Measurements from ENCODE around the gene SIGLEC14.

- TF ChIP-seq SMC3 (IDR thresholded peaks at IDR 0.05; ENCODE audit: low read depth, low read length) (no peak), TCF12 (IDR thresholded peaks at IDR 0.05) (no peak), JUND (IDR thresholded peaks at IDR 0.05) (no peak), CHD2 (IDR thresholded peaks at IDR 0.05; ENCODE audit: low read length, partially characterized antibody) (no peak), TAF1 (IDR thresholded peaks at IDR 0.05; ENCODE audit: borderline replicate concordance, low read depth, low read length) (no peak), NFIC (IDR thresholded peaks at IDR 0.05; ENCODE audit: borderline replicate concordance) (no peak), EZH2phosphoT487 (IDR thresholded peaks at IDR 0.05; ENCODE audit: borderline replicate concordance, low read depth) (no peak), NRF1 (IDR thresholded peaks at IDR 0.05; ENCODE audit: low read depth, low read length) (no peak), FOSL2 (IDR thresholded peaks at IDR 0.05; ENCODE audit: borderline replicate concordance, low read depth) (no peak), MXI1 (IDR thresholded peaks at IDR 0.05; ENCODE audit: low read depth, low read length) (no peak), POLR2AphosphoS5 (IDR thresholded peaks at IDR 0.05; ENCODE audit: low read depth, low read length) (no peak)
- TF ChIP-seq, protein P1, sequence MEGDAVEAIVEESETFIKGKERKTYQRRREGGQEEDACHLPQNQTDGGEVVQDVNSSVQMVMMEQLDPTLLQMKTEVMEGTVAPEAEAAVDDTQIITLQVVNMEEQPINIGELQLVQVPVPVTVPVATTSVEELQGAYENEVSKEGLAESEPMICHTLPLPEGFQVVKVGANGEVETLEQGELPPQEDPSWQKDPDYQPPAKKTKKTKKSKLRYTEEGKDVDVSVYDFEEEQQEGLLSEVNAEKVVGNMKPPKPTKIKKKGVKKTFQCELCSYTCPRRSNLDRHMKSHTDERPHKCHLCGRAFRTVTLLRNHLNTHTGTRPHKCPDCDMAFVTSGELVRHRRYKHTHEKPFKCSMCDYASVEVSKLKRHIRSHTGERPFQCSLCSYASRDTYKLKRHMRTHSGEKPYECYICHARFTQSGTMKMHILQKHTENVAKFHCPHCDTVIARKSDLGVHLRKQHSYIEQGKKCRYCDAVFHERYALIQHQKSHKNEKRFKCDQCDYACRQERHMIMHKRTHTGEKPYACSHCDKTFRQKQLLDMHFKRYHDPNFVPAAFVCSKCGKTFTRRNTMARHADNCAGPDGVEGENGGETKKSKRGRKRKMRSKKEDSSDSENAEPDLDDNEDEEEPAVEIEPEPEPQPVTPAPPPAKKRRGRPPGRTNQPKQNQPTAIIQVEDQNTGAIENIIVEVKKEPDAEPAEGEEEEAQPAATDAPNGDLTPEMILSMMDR (IDR thresholded peaks at IDR 0.05): no peak
Observed at GRCh38 chr19:51593138-51593890, 53.3 kb downstream of the SIGLEC14 start.

Data from SK-N-SH (cell line).